ACC112 (cell line): ENCODE results near the gene CYBA.

ENCODE experiments used
- H2AFZ ChIP-seq: fragments of 200-600 bp; sonication (generic); one replicate; pipeline ENCODE4 v1.6.0; 2017; ENCODE audit warnings: antibody characterized with exemption, low read length; ENCODE audit not compliant: unreplicated experiment
- H3K27ac ChIP-seq: fragments of 200-600 bp; sonication (generic); 2 replicates; pipeline ENCODE4 v1.5.1; 2014; ENCODE audit warnings: low read depth, mild to moderate bottlenecking, antibody characterized with exemption, low read length, moderate library complexity
- H3K27me3 ChIP-seq: fragments of 200-600 bp; sonication (generic); 2 replicates; pipeline ENCODE4 v1.6.1; 2014; ENCODE audit warnings: mild to moderate bottlenecking, antibody characterized with exemption, low read length, moderate library complexity, mixed read lengths; ENCODE audit not compliant: insufficient read depth
- H3K36me3 ChIP-seq: fragments of 200-600 bp; sonication (generic); 2 replicates; pipeline ENCODE4 v1.6.1; 2016; ENCODE audit warnings: mild to moderate bottlenecking, antibody characterized with exemption, low read length, moderate library complexity, mixed read lengths; ENCODE audit not compliant: insufficient read depth
- H3K4me1 ChIP-seq: fragments of 200-600 bp; sonication (generic); one replicate; pipeline ENCODE4 v1.6.1; 2016; ENCODE audit warnings: low read length, mixed read lengths; ENCODE audit not compliant: insufficient read depth, unreplicated experiment, control insufficient read depth
- H3K4me3 ChIP-seq: fragments of 200-600 bp; sonication (generic); 2 replicates; pipeline ENCODE4 v1.5.1; 2014; ENCODE audit warnings: mild to moderate bottlenecking, low read depth, low read length
- H3K79me2 ChIP-seq: fragments of 200-600 bp; sonication (generic); one replicate; pipeline ENCODE4 v1.6.0; 2016; ENCODE audit warnings: low read length; ENCODE audit not compliant: control insufficient read depth, unreplicated experiment, insufficient read depth

The CYBA gene

GRCh38 chr16:88650749-88651275 lies at the start of gene CYBA:
Gene CYBA (minus strand): TSS chr16:88651053. CDS start chr16:88651013, 40 bp downstream.
- H3K27ac ChIP-seq = no peak within 1 kb of the TSS
- H3K27me3 ChIP-seq = no peaks in the 10 kb centered on the region
- H3K4me1 ChIP-seq = peaks cover 6% of the 10 kb centered on the region
- H3K79me2 ChIP-seq = peaks cover 16% of the 10 kb centered on the region
- peak within 1 kb of the TSS; percentile 100 for H3K4me3 ChIP-seq
- H2AFZ ChIP-seq = peak within 1 kb of the TSS; percentile 83
- H3K36me3 ChIP-seq = no peaks in the 10 kb centered on the region

- Histone ChIP-seq H3K27ac (no peak overlapping the region), H3K4me1 (peaks cover 5% of the 10 kb centered on the region), H2AFZ (no peak overlapping the region), H3K79me2 (peaks cover 6% of the 10 kb centered on the region), H3K27me3 (no peaks in the 10 kb centered on the region), H3K36me3 (no peaks in the 10 kb centered on the region), H3K4me3 (no peak overlapping the region)
Measured at GRCh38 chr16:88700322-88700635, 49.4 kb upstream of the CYBA start.

- H2AFZ ChIP-seq = no peak overlapping the region
- no peak overlapping the region for H3K27ac ChIP-seq
- no peaks in the 10 kb centered on the region for H3K27me3 ChIP-seq
- H3K79me2 ChIP-seq = peaks cover under 1% of the 10 kb centered on the region
- no peaks in the 10 kb centered on the region for H3K4me1 ChIP-seq
- no peaks in the 10 kb centered on the region for H3K36me3 ChIP-seq
- no peak overlapping the region for H3K4me3 ChIP-seq
Measured at GRCh38 chr16:88699180-88699579, 48.3 kb upstream of the CYBA start.

GRCh38 chr16:88698646-88699045 lies 47.8 kb upstream of the CYBA start:
- no peak overlapping the region for H2AFZ ChIP-seq
- H3K36me3 ChIP-seq = no peaks in the 10 kb centered on the region
- H3K4me1 ChIP-seq = no peaks in the 10 kb centered on the region
- H3K79me2 ChIP-seq = no peaks in the 10 kb centered on the region
- H3K27ac ChIP-seq = no peak overlapping the region
- H3K27me3 ChIP-seq = no peaks in the 10 kb centered on the region
- H3K4me3 ChIP-seq = no peak overlapping the region

GRCh38 chr16:88697831-88698615 lies 47.2 kb upstream of the CYBA start:
- Histone ChIP-seq H3K36me3 (no peaks in the 10 kb centered on the region), H2AFZ (no peak overlapping the region), H3K4me3 (no peak overlapping the region), H3K79me2 (no peaks in the 10 kb centered on the region), H3K27ac (no peak overlapping the region), H3K4me1 (no peaks in the 10 kb centered on the region), H3K27me3 (no peaks in the 10 kb centered on the region)

DNA sequence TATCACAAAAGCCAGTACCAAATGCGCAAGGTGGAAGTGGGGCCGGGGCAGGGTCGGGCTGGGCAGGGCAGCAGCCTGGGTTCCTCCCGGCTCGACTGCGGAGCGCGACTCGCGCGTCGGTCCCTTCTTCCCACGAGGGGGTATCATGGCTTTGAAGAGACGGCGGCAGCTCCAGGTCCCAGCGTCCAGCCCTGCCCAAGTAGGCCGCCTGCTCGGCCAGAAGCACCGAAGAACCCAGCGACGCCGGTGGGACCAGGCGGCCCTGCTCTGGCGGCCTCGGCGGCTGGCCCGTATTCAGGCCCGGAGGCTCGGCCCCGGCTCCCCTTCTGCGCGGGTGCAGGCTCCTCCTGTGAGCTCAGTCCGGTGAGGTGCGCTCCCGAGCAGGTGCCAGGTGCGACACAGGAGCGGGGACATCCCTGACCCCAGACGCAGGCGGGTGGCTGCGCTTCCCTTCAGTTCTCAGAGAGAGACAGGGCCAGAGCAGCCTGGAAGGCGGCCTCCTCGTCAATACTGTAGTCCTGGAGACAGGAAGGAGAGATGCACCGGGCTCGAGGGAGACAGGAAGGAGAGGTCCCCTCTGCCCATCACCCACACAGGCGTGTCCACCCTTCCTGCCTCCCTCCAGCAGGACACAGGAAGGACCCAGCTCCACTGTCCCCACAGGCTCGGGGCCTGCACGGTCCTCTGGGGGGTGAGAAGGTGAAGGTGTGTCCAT lies 46.4 kb upstream of the CYBA start:
- no peak overlapping the region for H3K4me3 ChIP-seq
- no peak overlapping the region for H3K27ac ChIP-seq
- H3K79me2 ChIP-seq = no peaks in the 10 kb centered on the region
- no peaks in the 10 kb centered on the region for H3K36me3 ChIP-seq
- H3K27me3 ChIP-seq = no peaks in the 10 kb centered on the region
- H2AFZ ChIP-seq = no peak overlapping the region
- no peaks in the 10 kb centered on the region for H3K4me1 ChIP-seq

- no peaks in the 10 kb centered on the region for H3K79me2 ChIP-seq
- H3K27ac ChIP-seq = no peak overlapping the region
- H2AFZ ChIP-seq = no peak overlapping the region
- no peak overlapping the region for H3K4me3 ChIP-seq
- H3K36me3 ChIP-seq = no peaks in the 10 kb centered on the region
- H3K27me3 ChIP-seq = no peaks in the 10 kb centered on the region
- no peaks in the 10 kb centered on the region for H3K4me1 ChIP-seq
Measured at GRCh38 chr16:88696441-88696840, 45.6 kb upstream of the CYBA start.

GRCh38 chr16:88695753-88696152 lies 44.9 kb upstream of the CYBA start:
- Histone ChIP-seq H3K4me3 (no peak overlapping the region), H2AFZ (no peak overlapping the region), H3K27ac (no peak overlapping the region), H3K4me1 (no peaks in the 10 kb centered on the region), H3K36me3 (no peaks in the 10 kb centered on the region), H3K79me2 (no peaks in the 10 kb centered on the region), H3K27me3 (no peaks in the 10 kb centered on the region)

GRCh38 chr16:88695218-88695617 lies 44.4 kb upstream of the CYBA start:
- Histone ChIP-seq H3K4me3 (no peak overlapping the region), H2AFZ (no peak overlapping the region), H3K36me3 (no peaks in the 10 kb centered on the region), H3K4me1 (no peaks in the 10 kb centered on the region), H3K27ac (no peak overlapping the region), H3K27me3 (no peaks in the 10 kb centered on the region), H3K79me2 (no peaks in the 10 kb centered on the region)

DNA sequence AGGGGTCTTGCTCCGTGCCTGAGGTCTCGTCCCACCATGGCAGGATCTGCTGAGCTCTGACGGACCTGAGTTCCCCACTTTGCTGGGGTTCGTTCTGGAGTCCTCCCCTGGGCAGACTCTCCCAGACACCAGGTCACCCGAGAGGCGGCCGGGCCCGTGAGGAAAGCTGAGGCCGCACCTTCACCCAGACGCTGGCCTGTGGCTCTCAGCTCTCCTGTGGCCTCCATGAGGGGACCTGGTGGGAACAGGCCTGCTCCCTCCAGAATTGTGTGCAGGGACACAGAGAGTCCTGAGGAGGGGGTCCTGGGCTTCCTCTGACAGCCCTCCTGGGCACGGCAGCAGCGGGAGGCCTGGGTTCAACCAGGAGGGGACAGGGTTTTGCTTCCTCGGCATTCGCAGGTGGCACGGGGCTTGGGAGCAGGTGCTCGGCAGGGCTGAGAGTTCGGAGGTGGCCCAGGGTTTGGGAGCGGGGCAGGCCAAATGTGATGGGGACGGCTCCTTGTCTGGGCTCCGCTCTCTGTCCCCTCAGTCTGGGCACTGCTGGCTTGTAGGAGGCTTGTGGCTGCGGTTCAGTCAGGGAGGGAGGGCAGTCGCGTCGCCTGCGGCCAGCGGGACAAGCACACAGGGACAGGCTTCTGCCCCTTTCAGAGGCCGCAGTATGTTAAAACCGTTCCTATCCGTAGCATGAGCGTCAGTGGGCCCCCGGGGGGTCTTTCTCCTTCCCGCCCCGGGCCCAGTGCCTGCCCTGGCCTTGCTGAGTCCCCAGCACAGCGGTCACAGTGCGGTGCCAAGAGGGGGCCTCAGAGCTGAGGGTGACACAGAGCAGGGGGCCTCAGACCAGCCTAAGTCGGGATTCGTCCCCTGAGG lies 43.6 kb upstream of the CYBA start:
- H3K36me3 ChIP-seq = no peaks in the 10 kb centered on the region
- H3K4me1 ChIP-seq = no peaks in the 10 kb centered on the region

More for the DNA sequence above, 43.6 kb upstream of the CYBA start:
- H3K27me3 ChIP-seq = no peaks in the 10 kb centered on the region
- H3K4me3 ChIP-seq = no peak overlapping the region
- H2AFZ ChIP-seq = no peak overlapping the region
- no peaks in the 10 kb centered on the region for H3K79me2 ChIP-seq
- H3K27ac ChIP-seq = no peak overlapping the region
